Fibroblast of lung (primary cell): Measurements from ENCODE around the gene SETBP1.

Source experiments
- CTCF ChIP-seq, 2 donors: IDR thresholded peaks in 1 of 2; conservative IDR thresholded peaks in 1 of 2; 1 replicate in 1 of 2; 2 replicates in 1 of 2; pipeline ENCODE4 v1.5.1; 2011 to 2012; ENCODE audit warnings: low read length in 2 of 2, control low read depth in 1 of 2, inconsistent platforms in 1 of 2, low read depth in 1 of 2, mild to moderate bottlenecking in 1 of 2
- EZH2 ChIP-seq: IDR thresholded peaks from 2 replicates; pipeline ENCODE4 v1.5.1; 2012; ENCODE audit warnings: low read length, control low read depth, mild to moderate bottlenecking; ENCODE audit errors: missing control alignments

GRCh38 chr18:44754567-44754966 is 73.9 kb downstream of the SETBP1 start:
- TF ChIP-seq CTCF (conservative IDR thresholded peaks at IDR 0.05 in 1 of 2, IDR thresholded peaks at IDR 0.05 in 1 of 2; ENCODE audit: low read depth in 1 of 2, low read length in 2 of 2) (no peak), EZH2 (no peak)
